HCT116 (cell line): ENCODE data around the gene MRGPRE.

ENCODE experiments used
- ATF3 ChIP-seq: IDR thresholded peaks from 2 replicates; pipeline ENCODE4 v1.6.1; 2012
- CEBPB ChIP-seq: IDR thresholded peaks from 2 replicates; pipeline ENCODE4 v1.6.1; 2012; ENCODE audit warnings: low read depth
- CTCF ChIP-seq, 3 experiments: fragments of 200-600 bp in 1 of 3; sonication (generic) in 1 of 3; IDR thresholded peaks in 2 of 3; conservative IDR thresholded peaks in 1 of 3; 2 replicates each; pipeline ENCODE4 v1.5.1; 2012 to 2017; ENCODE audit warnings: low read depth in 2 of 3, low read length in 2 of 3, antibody characterized with exemption in 1 of 3, borderline replicate concordance in 1 of 3, control low read depth in 1 of 3, mild to moderate bottlenecking in 1 of 3, mixed read lengths in 1 of 3, mixed run types in 1 of 3, moderate library complexity in 1 of 3; ENCODE audit not compliant: insufficient read depth in 1 of 3
- EZH2 ChIP-seq: fragments of 200-600 bp; sonication (generic); IDR thresholded peaks from 2 replicates; pipeline ENCODE4 v1.6.1; 2017; ENCODE audit warnings: antibody characterized with exemption, mixed run types
- EZH2phosphoT487 ChIP-seq: fragments of 200-600 bp; IDR thresholded peaks from 2 replicates; pipeline ENCODE4 v1.6.1; 2018; ENCODE audit warnings: antibody characterized with exemption, borderline replicate concordance
- JUND ChIP-seq: IDR thresholded peaks from 2 replicates; pipeline ENCODE4 v1.6.1; 2012
- POLR2A ChIP-seq: IDR thresholded peaks from 2 replicates; pipeline ENCODE4 v1.7.0; 2011; ENCODE audit warnings: borderline replicate concordance; ENCODE audit not compliant: insufficient read depth, insufficient read length; ENCODE audit errors: extremely low read depth
- POLR2AphosphoS5 ChIP-seq: IDR thresholded peaks from 2 replicates; pipeline ENCODE4 v1.6.1; 2011; ENCODE audit warnings: mild to moderate bottlenecking, low read depth, low read length, moderate library complexity
- SP1 ChIP-seq: IDR thresholded peaks from 2 replicates; pipeline ENCODE4 v1.6.1; 2012; ENCODE audit warnings: low read depth
- SRF ChIP-seq: IDR thresholded peaks from 2 replicates; pipeline ENCODE4 v1.6.1; 2012; ENCODE audit warnings: low read depth
- YY1 ChIP-seq: IDR thresholded peaks from 2 replicates; pipeline ENCODE4 v1.6.1; 2011; ENCODE audit warnings: low read length, low read depth, moderate library complexity, mild to moderate bottlenecking; ENCODE audit not compliant: insufficient replicate concordance; ENCODE audit errors: extremely low read depth
- ZBTB33 ChIP-seq: IDR thresholded peaks from 2 replicates; pipeline ENCODE4 v1.6.1; 2011; ENCODE audit warnings: mild to moderate bottlenecking, low read length, moderate library complexity; ENCODE audit not compliant: insufficient replicate concordance; ENCODE audit errors: extremely low read depth
- TF ChIP-seq, protein P1 (sequence below): IDR thresholded peaks from 2 replicates; pipeline ENCODE4 v1.6.1; 2012

DNA sequence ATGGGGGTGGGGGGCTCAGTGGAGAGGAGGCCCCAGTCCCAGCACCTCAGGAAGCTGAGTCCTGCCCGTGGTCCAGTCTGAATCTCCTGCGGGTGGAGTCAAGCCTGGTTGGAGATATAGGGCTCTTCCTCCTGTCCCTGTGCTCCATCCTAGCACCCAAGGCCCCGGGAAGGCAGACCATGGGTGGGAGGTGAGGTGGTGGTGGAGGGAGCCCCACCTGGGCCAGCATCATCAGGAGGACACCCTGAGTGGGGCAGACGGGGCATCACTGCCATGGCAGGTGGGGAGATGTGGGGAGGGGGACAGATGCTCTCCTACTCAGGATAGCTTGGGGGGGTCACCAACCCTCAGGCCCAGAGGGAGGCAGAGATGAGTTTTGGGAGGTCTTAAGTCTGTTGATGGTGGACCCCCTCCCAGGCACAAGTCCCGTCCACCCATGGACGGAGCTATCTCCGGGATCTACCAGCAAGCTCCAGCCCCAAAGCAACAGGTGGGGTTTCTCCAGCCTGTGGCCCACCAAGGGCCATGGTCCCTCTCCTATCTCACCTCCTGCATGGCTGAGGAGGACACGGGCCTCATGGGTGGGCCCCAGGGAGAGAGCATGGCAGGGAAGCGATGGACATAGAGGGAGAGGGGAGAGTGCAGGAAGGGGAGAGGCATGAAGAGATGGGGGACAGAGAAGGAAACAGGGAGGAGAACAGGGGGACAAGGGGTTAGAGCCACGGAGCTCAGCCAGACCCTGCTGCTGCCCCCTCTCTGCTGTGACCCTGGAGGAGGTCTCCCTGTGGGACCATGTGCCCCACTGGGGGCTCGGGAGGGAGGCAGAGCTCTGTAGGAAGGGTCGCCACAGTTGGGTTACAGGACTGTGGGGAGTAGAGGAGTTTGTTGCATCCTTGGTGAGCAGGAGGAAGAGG lies 1.3 kb downstream of the MRGPRE start:
- TF ChIP-seq POLR2A (no peak), EZH2phosphoT487 (no peak), SP1 (no peak), CTCF (IDR thresholded peaks at IDR 0.05 in 2 of 3, conservative IDR thresholded peaks at IDR 0.05 in 1 of 3; ENCODE audit: borderline replicate concordance in 1 of 3, insufficient read depth in 1 of 3, low read depth in 2 of 3, low read length in 2 of 3) (no peak), ZBTB33 (no peak), SRF (no peak), CEBPB (no peak), ATF3 (no peak), YY1 (no peak), EZH2 (no peak), POLR2AphosphoS5 (no peak), JUND (no peak)
- TF ChIP-seq, protein P1, sequence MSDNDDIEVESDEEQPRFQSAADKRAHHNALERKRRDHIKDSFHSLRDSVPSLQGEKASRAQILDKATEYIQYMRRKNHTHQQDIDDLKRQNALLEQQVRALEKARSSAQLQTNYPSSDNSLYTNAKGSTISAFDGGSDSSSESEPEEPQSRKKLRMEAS: no peak
